CD4-positive, alpha-beta memory T cell (primary cell): ENCODE results near the gene PRKCD. TPM values are rescaled to one million over a fixed set of nuclear protein-coding genes. Genes with fewer than 3 reads are reported as not detected.

Source experiments
- CTCF ChIA-PET: fragments of 350-600 bp; sonication (Branson Sonifier 250); formaldehyde crosslinking; loops from one replicate; lab custom pipeline; 2021; ENCODE audit warnings: inconsistent platforms; ENCODE audit not compliant: partially characterized antibody; lab: Charles Lee
- POLR2A ChIA-PET: fragments of 350-600 bp; sonication (Branson Sonifier 250); formaldehyde crosslinking; loops from one replicate; lab custom pipeline; 2021; ENCODE audit not compliant: partially characterized antibody; lab: Charles Lee
- DNase-seq, 5 donors: peaks; one replicate each; pipeline versions ENCODE4 v3.0.0 to v3.0.0-alpha.2; 2020 to 2022; ENCODE audit warnings: mixed read lengths in 1 of 5
- H3K27ac ChIP-seq: one replicate; pipeline ENCODE4 v1.7.0; 2013; ENCODE audit warnings: low read depth, low read length
- H3K27me3 ChIP-seq: 2 replicates; pipeline ENCODE4 v1.7.0; 2013; ENCODE audit warnings: mild to moderate bottlenecking, low read length, moderate library complexity; ENCODE audit not compliant: insufficient read depth
- H3K36me3 ChIP-seq: 2 replicates; pipeline ENCODE4 v1.7.0; 2013; ENCODE audit warnings: mild to moderate bottlenecking, low read length, moderate library complexity; ENCODE audit not compliant: insufficient read depth
- H3K4me1 ChIP-seq: 2 replicates; pipeline ENCODE4 v1.7.0; 2013; ENCODE audit warnings: mild to moderate bottlenecking, low read length, moderate library complexity; ENCODE audit not compliant: insufficient read depth
- H3K4me3 ChIP-seq, 2 donors: one replicate each; pipeline ENCODE4 v1.7.0; 2013; ENCODE audit warnings: low read length in 2 of 2, mild to moderate bottlenecking in 1 of 2
- H3K9me3 ChIP-seq, 2 donors: one replicate each; pipeline ENCODE4 v1.7.0; 2013; ENCODE audit warnings: low read length in 2 of 2, control low read depth in 1 of 2; ENCODE audit not compliant: control insufficient read depth in 1 of 2
- H3K27ac Mint-ChIP-seq, 7 donors: one replicate each; pipeline ENCODE4 v1.8.0; 2020 to 2021; ENCODE audit warnings: mixed read lengths in 7 of 7, mild to moderate bottlenecking in 6 of 7, inconsistent platforms in 3 of 7, moderate library complexity in 3 of 7
- H3K27me3 Mint-ChIP-seq, 2 donors: one replicate each; pipeline ENCODE4 v1.8.0; 2020 to 2021; ENCODE audit warnings: mixed read lengths in 2 of 2
- H3K36me3 Mint-ChIP-seq, 2 donors: one replicate each; pipeline ENCODE4 v1.8.0; 2020 to 2021; ENCODE audit warnings: mixed read lengths in 2 of 2, inconsistent platforms in 1 of 2, mild to moderate bottlenecking in 1 of 2
- H3K4me1 Mint-ChIP-seq, 4 donors: one replicate each; pipeline ENCODE4 v1.8.0; 2020 to 2021; ENCODE audit warnings: mixed read lengths in 4 of 4, mild to moderate bottlenecking in 1 of 4
- H3K4me3 Mint-ChIP-seq, 8 donors: one replicate each; pipeline ENCODE4 v1.8.0; 2020 to 2021; ENCODE audit warnings: mixed read lengths in 8 of 8, mild to moderate bottlenecking in 7 of 8, moderate library complexity in 6 of 8, inconsistent platforms in 3 of 8
- H3K9me3 Mint-ChIP-seq, 8 donors: one replicate each; pipeline ENCODE4 v1.8.0; 2020 to 2021; ENCODE audit warnings: mixed read lengths in 8 of 8, mild to moderate bottlenecking in 5 of 8, inconsistent platforms in 3 of 8, moderate library complexity in 1 of 8
- intact Hi-C: fragments of 100-400 bp; cut with micrococcal nuclease; formaldehyde crosslinking; loops from one replicate; pipeline ENCODE4 v1.15.1; 2023
- polyA plus RNA-seq, 2 donors: library from polyadenylated mRNA; unstranded; fragments of 300-500 nt; fragmentation: Illumina TruSeq; gene quantifications; one replicate each; pipeline ENCODE4 v1.2.3, GENCODE V29; 2021
- total RNA-seq, 2 experiments: library from RNA; stranded (reverse); gene quantifications; one replicate each; pipeline ENCODE4 v1.2.3, GENCODE V29; 2021

PRKCD gene
- total and polyA plus RNA-seq, 4 experiments from 2014 or later = 6.6 to 26.4 (median 16.1) TPM

DNA sequence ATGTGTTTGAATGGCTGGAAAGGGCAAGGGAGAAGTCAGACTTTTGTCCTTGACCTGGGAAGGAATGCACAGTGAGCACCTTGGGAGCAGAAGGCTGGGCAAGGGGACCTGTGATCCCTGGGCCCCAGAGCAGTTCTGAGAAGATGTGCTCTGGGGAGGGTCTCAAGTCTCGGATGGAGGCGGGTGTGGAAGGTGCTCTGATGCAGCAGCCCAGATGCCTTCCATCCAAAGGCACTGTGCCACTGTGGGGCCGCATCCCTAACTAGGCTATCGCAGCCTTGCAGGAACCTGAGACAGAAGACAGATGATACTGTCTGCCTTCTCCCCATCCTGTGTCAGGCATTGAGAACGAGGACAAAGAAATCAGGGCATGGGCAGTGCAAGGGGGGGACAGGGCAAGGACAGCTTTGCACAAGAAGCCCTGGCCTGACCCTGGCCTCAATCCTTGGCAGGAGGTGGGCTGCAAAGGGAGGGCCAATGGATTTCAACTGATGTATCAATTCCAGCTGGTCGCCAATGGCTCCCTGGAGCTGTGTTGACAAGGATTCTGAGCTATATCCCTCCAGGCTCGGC lies 14.6 kb upstream of the PRKCD start:
- no peaks in the 10 kb centered on the region for H3K36me3 Mint-ChIP-seq
- no peaks in the 10 kb centered on the region for H3K9me3 Mint-ChIP-seq
- no peaks in the 10 kb centered on the region for H3K9me3 ChIP-seq
- no peaks in the 10 kb centered on the region for H3K27me3 ChIP-seq
- H3K27me3 Mint-ChIP-seq = no peaks in the 10 kb centered on the region
- no peak overlapping the region for H3K27ac Mint-ChIP-seq
- no peaks in the 10 kb centered on the region for H3K4me1 ChIP-seq
- POLR2A ChIA-PET = no interaction called here
- no peak overlapping the region for H3K4me3 ChIP-seq
- CTCF ChIA-PET = interaction anchor here (1.7 kb wide), 1 partner anchor 12 kb away, joined by 6 read pairs; no protein-coding TSS in a partner anchor
- no peak for DNase-seq
- H3K36me3 ChIP-seq = no peaks in the 10 kb centered on the region
- intact Hi-C loops = no loop called here
- H3K4me3 Mint-ChIP-seq = no peak overlapping the region
- H3K27ac ChIP-seq = no peak overlapping the region
- no peaks in the 10 kb centered on the region for H3K4me1 Mint-ChIP-seq

GRCh38 chr3:53147151-53147902 lies 13.7 kb upstream of the PRKCD start:
- CTCF ChIA-PET = interaction anchor here (1.0 kb wide), 2 partner anchors 14 to 15 kb away, joined by 3 read pairs; no protein-coding TSS in a partner anchor

DNA sequence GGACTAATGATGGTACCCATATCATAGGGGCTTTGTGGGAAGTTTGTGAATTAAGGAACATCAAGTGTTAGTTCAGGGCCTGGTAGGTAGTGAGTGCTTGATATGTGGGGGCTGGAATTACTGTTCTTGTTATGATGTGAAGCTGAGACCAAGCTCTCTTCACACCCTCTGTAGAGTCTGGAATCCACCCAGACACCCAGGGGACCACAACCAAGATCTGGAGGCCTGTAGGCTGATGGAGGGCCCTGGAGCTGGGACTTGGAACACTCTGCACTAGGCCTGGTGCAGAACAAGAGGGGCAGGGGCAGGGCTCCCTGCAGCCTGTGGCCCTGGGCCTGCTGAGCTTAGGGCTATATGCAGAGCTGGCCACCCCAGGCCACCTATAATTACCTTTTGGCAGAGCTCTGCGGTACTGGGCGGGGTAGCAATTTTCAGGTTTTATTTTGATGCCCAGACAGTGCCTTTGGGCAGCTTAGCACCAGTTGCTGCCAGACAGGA lies 13.1 kb upstream of the PRKCD start:
- H3K9me3 ChIP-seq = no peaks in the 10 kb centered on the region
- no peaks in the 10 kb centered on the region for H3K36me3 ChIP-seq
- no peak overlapping the region for H3K4me3 ChIP-seq
- Mint-ChIP-seq H3K27me3 (no peaks in the 10 kb centered on the region), H3K9me3 (no peaks in the 10 kb centered on the region), H3K27ac (peak overlapping the region in 1 of 7 donors; percentile 14), H3K4me1 (no peaks in the 10 kb centered on the region), H3K36me3 (no peaks in the 10 kb centered on the region), H3K4me3 (no peak overlapping the region)
- intact Hi-C loops = no loop called here
- DNase-seq = no peak
- no peak overlapping the region for H3K27ac ChIP-seq
- ChIA-PET CTCF (interaction anchor here (1.0 kb wide), 2 partner anchors 15 to 16 kb away, joined by 3 read pairs; no protein-coding TSS in a partner anchor), POLR2A (no interaction called here)
- no peaks in the 10 kb centered on the region for H3K27me3 ChIP-seq
- no peaks in the 10 kb centered on the region for H3K4me1 ChIP-seq

More at GRCh38 chr3:53147151-53147902, 13.7 kb upstream of the PRKCD start:
- POLR2A ChIA-PET = no interaction called here
- Mint-ChIP-seq H3K4me3 (no peak overlapping the region), H3K4me1 (no peaks in the 10 kb centered on the region), H3K27me3 (no peaks in the 10 kb centered on the region), H3K36me3 (no peaks in the 10 kb centered on the region), H3K9me3 (no peaks in the 10 kb centered on the region), H3K27ac (peak overlapping the region in 1 of 7 donors; percentile 14)
- Histone ChIP-seq H3K4me1 (no peaks in the 10 kb centered on the region), H3K27ac (no peak overlapping the region), H3K4me3 (no peak overlapping the region), H3K27me3 (no peaks in the 10 kb centered on the region), H3K9me3 (no peaks in the 10 kb centered on the region), H3K36me3 (no peaks in the 10 kb centered on the region)
- no peak for DNase-seq
- intact Hi-C loops = no loop called here

DNA sequence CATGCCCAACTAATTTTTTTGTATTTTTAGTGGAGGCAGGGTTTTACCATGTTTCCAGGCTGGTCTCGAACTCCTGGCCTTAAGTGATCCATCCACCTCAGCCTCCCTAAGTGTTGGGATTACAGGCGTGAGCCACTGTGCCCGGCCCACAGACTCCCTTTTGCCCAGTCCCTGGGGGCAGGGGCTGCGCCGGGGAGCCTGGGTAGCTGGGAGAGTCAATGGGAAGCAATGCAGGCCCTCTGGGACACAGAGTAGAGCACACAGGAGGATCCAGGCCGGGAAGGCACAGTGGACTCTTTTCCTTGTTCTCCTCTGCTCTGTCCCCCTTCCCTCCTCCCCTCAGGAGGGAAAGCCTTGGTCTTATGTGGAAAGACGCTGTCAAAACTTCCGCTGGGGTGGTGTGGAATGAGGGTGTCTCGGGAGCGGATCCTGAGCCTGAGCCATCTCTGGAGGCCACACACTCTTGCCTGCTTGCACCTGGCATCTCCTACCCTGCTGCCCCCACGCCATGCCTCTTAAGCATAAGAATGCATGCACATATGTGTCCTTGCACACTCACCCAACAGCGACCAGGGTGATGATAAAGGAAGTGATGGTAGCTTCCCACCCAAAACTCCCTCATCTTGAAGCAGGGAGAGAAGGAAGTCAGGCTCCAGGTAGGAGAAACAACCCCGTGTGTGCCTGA lies 11.9 kb upstream of the PRKCD start:
- no peak overlapping the region for H3K27ac ChIP-seq
- H3K27me3 Mint-ChIP-seq = peaks cover 6 to 8% of the 10 kb centered on the region in 2 donors
- no peaks in the 10 kb centered on the region for H3K36me3 ChIP-seq
- H3K4me3 ChIP-seq = no peak overlapping the region
- no peaks in the 10 kb centered on the region for H3K27me3 ChIP-seq
- CTCF ChIA-PET = no interaction called here
- H3K4me3 Mint-ChIP-seq = no peak overlapping the region
- no peaks in the 10 kb centered on the region for H3K4me1 Mint-ChIP-seq
- no peak for DNase-seq
- POLR2A ChIA-PET = no interaction called here
- H3K9me3 Mint-ChIP-seq = no peaks in the 10 kb centered on the region
- H3K27ac Mint-ChIP-seq = peak overlapping the region in 1 of 7 donors; percentile 24
- H3K4me1 ChIP-seq = no peaks in the 10 kb centered on the region
- no peaks in the 10 kb centered on the region for H3K9me3 ChIP-seq
- intact Hi-C loops = no loop called here
- no peaks in the 10 kb centered on the region for H3K36me3 Mint-ChIP-seq

DNA sequence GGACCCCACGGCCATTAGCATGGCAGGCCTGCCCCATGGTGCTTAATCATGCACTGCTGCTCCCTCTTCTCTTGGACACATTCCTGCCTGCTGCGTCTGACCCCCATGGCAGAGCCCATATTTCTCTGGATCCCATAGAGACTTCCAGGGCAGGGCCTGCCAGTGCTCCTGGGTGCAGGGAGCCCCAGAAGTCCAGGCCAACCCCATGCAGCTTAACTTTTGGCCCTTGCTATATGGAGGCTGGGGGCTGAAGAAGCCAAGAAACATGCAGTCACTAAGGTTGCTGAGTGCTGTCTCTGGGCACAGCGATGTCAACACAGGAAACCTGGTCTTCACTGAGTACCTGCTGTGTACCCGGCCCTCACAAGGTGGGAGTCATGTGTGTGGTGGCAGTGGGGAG lies 11.3 kb upstream of the PRKCD start:
- Histone ChIP-seq H3K27ac (no peak overlapping the region), H3K27me3 (no peaks in the 10 kb centered on the region), H3K4me3 (no peak overlapping the region), H3K4me1 (no peaks in the 10 kb centered on the region), H3K9me3 (no peaks in the 10 kb centered on the region), H3K36me3 (no peaks in the 10 kb centered on the region)
- POLR2A ChIA-PET = no interaction called here
- Mint-ChIP-seq H3K9me3 (no peaks in the 10 kb centered on the region), H3K27ac (no peak overlapping the region), H3K4me1 (no peaks in the 10 kb centered on the region), H3K27me3 (peaks cover 9 to 12% of the 10 kb centered on the region in 2 donors), H3K4me3 (no peak overlapping the region), H3K36me3 (no peaks in the 10 kb centered on the region)
- DNase-seq = no peak
- intact Hi-C loops = no loop called here
- CTCF ChIA-PET = no interaction called here

DNA sequence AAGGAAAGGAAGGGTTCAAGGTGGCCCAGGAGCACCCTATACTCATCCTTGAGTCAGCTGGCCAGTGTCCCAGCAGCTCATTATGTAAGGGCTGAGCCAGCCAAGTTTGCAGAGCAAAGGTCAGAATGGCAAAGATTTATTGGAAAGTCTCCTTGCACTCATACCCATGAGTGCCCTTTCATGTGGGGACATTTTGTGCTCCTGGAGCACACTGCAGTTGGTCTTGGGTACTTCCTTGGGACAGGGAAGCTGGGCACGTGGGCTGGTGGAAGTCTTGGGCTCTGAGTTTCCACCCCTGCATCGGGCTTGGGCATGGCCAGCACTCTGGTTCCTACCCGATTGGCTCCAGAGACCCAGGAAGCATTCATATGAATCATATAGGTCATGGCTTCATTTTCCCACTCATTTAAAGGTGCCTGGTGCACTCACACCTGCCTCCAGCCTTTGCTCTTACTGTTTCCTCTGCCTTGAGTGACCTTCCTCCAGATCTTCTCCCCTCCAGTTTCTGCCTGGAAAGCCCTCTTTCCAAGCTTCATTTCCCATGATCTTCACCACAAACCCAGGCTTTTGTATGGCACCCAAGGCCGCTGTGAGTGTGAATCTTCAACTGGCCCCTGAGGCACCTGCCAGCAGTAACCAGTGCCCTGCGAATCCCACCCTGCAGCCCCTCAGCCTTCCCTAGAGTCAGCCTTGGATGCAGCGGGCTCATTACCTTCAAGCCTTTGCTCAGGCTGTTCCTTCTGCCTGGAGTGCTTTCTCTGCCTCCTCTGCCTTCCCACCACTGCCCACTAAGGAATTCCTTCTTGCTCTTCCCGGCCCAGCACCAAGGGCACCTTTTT lies 10.5 kb upstream of the PRKCD start:
- POLR2A ChIA-PET = interaction anchor here (1.0 kb wide), 1 partner anchor 15 kb away, joined by 3 read pairs; no protein-coding TSS in a partner anchor
- Histone ChIP-seq H3K36me3 (no peaks in the 10 kb centered on the region), H3K27ac (no peak overlapping the region), H3K27me3 (peaks cover 4% of the 10 kb centered on the region), H3K4me1 (no peaks in the 10 kb centered on the region), H3K4me3 (no peak overlapping the region), H3K9me3 (no peaks in the 10 kb centered on the region)
- Mint-ChIP-seq H3K9me3 (no peaks in the 10 kb centered on the region), H3K36me3 (no peaks in the 10 kb centered on the region), H3K27ac (peak overlapping the region in 1 of 7 donors; percentile 13), H3K4me3 (no peak overlapping the region), H3K4me1 (no peaks in the 10 kb centered on the region), H3K27me3 (peaks cover 9 to 17% of the 10 kb centered on the region in 2 donors)
- CTCF ChIA-PET = interaction anchor here (1.1 to 1.3 kb wide), 2 partner anchors 36 to 44 kb away, joined by 3 read pairs; no protein-coding TSS in a partner anchor
- DNase-seq = no peak
- intact Hi-C loops = no loop called here
